OCI-LY1 (cell line): Measurements from ENCODE around the gene ADCY4.

Source experiments
- CTCF ChIP-seq: fragments of 200-600 bp; sonication (generic), shearing (Covaris generic); IDR thresholded peaks from 2 replicates; pipeline ENCODE4 v1.5.1; 2017; ENCODE audit warnings: mild to moderate bottlenecking, antibody characterized with exemption, low read length, moderate library complexity, mixed read lengths
- EZH2 ChIP-seq: fragments of 200-600 bp; sonication (generic), shearing (Covaris generic); IDR thresholded peaks from 2 replicates; pipeline ENCODE4 v1.8.0; 2017; ENCODE audit warnings: borderline replicate concordance, mixed run types, mild to moderate bottlenecking, antibody characterized with exemption, low read length, moderate library complexity, mixed read lengths

DNA sequence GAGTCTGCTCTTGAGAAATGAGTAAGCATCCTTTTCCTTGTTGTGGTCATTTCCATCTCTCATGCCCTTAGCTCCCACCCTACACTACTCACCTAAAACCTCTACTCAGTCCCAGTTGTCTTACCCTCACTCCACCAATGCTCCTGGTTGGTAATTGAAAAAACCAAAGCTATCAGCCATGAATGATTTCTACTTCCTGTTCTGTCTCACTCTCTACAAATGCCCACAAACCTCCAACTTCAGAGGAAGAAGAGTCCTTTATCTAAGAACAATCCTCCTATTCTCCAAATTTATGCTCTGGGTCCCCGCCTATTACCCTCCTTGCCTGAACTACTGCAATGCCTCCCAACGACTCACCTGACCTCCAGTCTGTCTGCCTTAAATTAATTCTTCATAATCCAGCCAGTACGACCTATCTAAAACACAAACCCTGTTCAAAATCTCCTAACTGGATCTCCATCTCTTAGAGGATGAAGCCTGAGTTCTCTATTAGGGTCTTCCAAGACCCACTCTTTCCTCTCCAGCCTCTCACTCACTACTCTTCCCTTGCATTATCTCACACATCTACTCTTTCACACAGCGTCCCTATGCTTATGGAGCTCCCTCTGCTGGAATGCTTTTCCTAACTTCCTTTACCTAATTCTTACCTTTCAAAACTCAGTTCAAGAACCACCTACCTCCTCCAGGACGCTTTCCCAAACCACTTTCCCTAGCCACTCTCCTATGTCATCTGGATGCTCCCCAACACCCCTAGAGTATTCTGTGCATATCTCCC is 37.5 kb downstream of the ADCY4 start:
- TF ChIP-seq EZH2 (no peak), CTCF (peak; percentile 21; the same call in 1 of the 2 replicates)
